GM12872 (cell line): ENCODE measurements around the gene FSIP1.

Experiments used
- TF ChIP-seq, protein P1 (sequence below): IDR thresholded peaks from 3 replicates; pipeline ENCODE4 v1.5.1; 2011; ENCODE audit warnings: low read depth, mild to moderate bottlenecking, low read length, moderate library complexity; ENCODE audit not compliant: insufficient read depth

Gene FSIP1

DNA sequence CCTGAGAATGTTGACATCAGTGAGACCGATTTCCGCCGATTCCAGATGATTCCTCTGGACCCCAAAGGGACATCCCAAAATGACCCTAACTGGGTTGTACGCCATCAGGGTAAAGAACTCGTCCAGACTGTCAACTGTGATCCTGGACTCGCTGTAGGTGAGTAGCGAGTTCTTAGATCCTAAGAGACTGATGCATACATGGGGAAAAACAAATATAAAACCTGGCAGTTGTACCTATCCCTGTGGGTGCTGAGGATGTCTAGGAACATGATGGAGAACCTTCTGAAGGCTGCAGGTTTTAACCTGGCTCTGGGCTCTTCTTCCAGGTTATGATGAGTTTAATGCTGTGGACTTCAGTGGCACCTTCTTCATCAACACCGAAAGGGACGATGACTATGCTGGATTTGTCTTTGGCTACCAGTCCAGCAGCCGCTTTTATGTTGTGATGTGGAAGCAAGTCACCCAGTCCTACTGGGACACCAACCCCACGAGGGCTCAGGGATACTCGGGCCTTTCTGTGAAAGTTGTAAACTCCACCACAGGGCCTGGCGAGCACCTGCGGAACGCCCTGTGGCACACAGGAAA is 189.5 kb downstream of the FSIP1 start:
- TF ChIP-seq, protein P1, sequence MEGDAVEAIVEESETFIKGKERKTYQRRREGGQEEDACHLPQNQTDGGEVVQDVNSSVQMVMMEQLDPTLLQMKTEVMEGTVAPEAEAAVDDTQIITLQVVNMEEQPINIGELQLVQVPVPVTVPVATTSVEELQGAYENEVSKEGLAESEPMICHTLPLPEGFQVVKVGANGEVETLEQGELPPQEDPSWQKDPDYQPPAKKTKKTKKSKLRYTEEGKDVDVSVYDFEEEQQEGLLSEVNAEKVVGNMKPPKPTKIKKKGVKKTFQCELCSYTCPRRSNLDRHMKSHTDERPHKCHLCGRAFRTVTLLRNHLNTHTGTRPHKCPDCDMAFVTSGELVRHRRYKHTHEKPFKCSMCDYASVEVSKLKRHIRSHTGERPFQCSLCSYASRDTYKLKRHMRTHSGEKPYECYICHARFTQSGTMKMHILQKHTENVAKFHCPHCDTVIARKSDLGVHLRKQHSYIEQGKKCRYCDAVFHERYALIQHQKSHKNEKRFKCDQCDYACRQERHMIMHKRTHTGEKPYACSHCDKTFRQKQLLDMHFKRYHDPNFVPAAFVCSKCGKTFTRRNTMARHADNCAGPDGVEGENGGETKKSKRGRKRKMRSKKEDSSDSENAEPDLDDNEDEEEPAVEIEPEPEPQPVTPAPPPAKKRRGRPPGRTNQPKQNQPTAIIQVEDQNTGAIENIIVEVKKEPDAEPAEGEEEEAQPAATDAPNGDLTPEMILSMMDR = no peak

DNA sequence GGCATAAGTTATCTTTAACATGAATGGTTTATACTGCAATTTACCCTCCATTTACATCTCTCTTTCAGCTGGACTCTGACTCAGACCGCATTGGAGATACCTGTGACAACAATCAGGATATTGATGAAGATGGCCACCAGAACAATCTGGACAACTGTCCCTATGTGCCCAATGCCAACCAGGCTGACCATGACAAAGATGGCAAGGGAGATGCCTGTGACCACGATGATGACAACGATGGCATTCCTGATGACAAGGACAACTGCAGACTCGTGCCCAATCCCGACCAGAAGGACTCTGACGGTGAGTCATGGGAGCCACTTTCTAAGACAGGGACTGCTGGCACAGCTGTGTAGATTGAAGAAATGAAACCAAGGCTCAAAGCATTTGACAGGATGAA is 190.1 kb downstream of the FSIP1 start:
- TF ChIP-seq, protein P1 = no peak

DNA sequence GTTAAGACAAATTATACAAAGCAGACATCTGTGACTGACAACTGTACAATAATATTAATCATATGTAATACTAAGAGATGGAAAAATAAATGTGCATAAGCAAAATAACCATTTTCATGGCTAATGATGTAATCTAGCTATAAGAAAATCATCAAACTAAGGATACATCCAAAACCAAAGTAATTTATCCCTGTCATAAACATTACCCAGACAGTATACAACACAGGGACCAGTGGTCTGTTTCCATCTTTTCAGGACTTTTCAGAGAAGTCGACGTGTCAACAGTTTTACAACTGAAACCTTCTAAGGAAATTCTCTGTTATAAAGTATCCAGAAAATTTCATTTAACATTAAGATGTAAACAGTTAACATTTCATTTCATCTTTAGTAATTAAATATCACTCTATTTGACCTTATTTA is 190.7 kb downstream of the FSIP1 start:
- TF ChIP-seq, protein P1 = no peak

DNA sequence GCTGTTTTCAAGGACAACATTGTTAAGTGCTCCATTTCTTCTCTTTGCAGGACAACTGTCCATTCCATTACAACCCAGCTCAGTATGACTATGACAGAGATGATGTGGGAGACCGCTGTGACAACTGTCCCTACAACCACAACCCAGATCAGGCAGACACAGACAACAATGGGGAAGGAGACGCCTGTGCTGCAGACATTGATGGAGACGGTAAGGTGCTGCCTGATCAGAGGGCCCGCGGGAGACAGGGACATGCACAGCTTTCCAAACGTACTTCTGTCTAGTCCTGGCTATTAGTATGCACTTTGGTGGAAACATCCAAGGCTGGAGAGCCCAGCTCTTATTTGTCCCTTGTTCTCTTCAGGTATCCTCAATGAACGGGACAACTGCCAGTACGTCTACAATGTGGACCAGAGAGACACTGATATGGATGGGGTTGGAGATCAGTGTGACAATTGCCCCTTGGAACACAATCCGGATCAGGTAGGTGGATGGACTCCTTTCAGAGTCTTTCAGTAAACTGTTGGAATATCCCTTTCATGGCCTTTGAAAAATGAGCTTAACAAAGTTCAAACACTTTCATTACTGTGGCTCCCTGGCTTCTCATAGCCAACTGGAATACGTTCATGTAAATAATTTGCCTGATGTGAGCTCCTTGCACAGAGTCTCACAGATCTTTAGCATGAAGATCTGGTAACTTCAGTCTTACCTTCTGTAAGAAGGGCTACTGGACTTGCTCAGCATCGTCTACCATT is 191.3 kb downstream of the FSIP1 start:
- TF ChIP-seq, protein P1 = no peak

DNA sequence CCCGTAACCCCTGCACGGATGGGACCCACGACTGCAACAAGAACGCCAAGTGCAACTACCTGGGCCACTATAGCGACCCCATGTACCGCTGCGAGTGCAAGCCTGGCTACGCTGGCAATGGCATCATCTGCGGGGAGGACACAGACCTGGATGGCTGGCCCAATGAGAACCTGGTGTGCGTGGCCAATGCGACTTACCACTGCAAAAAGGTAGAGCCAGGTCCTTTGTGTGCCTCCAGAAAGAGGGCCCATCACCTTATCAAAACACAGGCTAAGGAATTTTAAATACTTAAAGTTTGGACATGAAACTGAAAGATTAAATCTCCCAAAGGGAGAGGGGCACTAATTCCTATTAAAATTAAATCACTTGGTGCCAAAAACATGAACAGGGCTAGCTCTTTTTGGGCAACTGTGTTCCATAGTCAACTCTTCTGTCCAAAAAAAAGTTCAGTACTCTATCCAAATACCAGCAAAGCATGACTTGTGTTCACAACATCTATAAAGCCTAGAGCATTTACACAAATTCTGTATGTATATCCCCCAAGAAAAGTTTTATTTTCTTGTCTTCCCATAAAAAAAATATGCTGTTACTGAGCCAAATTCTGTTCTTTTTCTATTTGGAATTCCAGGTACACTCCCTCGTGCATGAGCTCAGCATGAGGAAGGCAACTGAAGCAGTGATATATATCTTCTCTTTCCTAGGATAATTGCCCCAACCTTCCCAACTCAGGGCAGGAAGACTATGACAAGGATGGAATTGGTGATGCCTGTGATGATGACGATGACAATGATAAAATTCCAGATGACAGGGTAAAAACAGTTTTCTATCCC is 192.6 kb downstream of the FSIP1 start:
- TF ChIP-seq, protein P1 = no peak

DNA sequence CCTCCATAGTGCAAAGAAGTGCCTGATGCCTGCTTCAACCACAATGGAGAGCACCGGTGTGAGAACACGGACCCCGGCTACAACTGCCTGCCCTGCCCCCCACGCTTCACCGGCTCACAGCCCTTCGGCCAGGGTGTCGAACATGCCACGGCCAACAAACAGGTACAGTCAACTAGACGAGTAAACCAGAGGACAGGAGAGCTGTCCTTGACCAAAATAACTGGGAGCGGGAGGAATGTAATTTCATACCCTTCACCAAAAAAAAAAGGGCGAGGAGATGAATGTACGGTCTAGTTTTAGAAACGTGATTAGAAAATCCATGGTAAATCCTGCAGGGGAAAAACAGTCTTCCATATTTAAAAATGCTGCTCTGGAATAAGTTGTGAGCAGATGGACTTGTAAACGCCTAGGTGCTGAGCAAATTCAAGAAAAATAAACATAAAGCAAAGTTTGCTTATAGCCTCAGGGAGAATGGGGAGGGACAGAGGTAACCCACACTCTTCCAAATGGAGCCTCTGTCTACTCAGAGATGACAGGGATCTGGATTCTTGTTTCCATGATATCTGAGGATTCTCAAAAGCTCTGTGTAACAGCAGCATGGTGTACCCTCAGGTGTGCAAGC is 193.3 kb downstream of the FSIP1 start:
- TF ChIP-seq, protein P1 = no peak
